Left ventricle myocardium inferior (tissue), 1 donor: ENCODE results near the gene DGAT2. TPM values are rescaled to one million over a fixed set of nuclear protein-coding genes. Genes with fewer than 3 reads are reported as not detected.

Experiments used
- DNase-seq: peaks from one replicate; pipeline ENCODE4 v3.0.0-alpha.2; 2020
- H3K27ac ChIP-seq: fragments of 200-600 bp; replicated peaks from 2 replicates; pipeline ENCODE4 v1.8.0; 2021
- H3K27me3 ChIP-seq: fragments of 200-600 bp; 2 replicates; pipeline ENCODE4 v1.8.0; 2021; ENCODE audit warnings: low read depth
- H3K36me3 ChIP-seq: fragments of 200-600 bp; 2 replicates; pipeline ENCODE4 v1.8.0; 2021
- H3K4me1 ChIP-seq: fragments of 200-600 bp; 2 replicates; pipeline ENCODE4 v1.8.0; 2021
- H3K4me3 ChIP-seq: fragments of 200-600 bp; 2 replicates; pipeline ENCODE4 v1.8.0; 2021; ENCODE audit warnings: mild to moderate bottlenecking, moderate library complexity
- H3K9me3 ChIP-seq: fragments of 200-600 bp; replicated peaks from 2 replicates; pipeline ENCODE4 v1.8.0; 2021
- CTCF ChIP-seq: fragments of 200-600 bp; IDR thresholded peaks from 2 replicates; pipeline ENCODE4 v1.8.0; 2021; ENCODE audit warnings: antibody characterized with exemption, mild to moderate bottlenecking, borderline replicate concordance
- intact Hi-C: fragments of 100-400 bp; cut with micrococcal nuclease; formaldehyde crosslinking; loops from one replicate; pipeline ENCODE4 v1.11.0; 2022
- long read RNA-seq: library from polyadenylated mRNA; unstranded; transcript quantifications from one replicate; pipeline ENCODE4 v2.0.0, GENCODE V29; 2021
- total RNA-seq: library from RNA; stranded (reverse); fragmentation: NEBNext Ultra II Directional; extraction: Animal tissue kit (Norgen Biotek cat#: 25700); gene quantifications from one replicate; pipeline ENCODE4 v1.2.1, GENCODE V29; 2021
- donor health status: DM: no; HTN: yes; CAD: no; lungs with severe emphysema.

The DGAT2 gene
- total RNA-seq = 6.9 TPM
- long read RNA-seq, transcript DGAT2-201 (8 exons, 2,453 nt) = major isoform, 31 of 35 reads
- long read RNA-seq, partial matches to known transcripts = 2 of 35 reads
- long read RNA-seq, other reads (novel, unspliced or antisense) = 1 of 35 reads

- Histone ChIP-seq H3K27me3 (peaks cover 44% of the 10 kb centered on the region), H3K27ac (peak within 1 kb of the TSS; percentile 70), H3K4me3 (peak within 1 kb of the TSS; percentile 69), H3K4me1 (peaks cover 21% of the 10 kb centered on the region), H3K36me3 (no peaks in the 10 kb centered on the region), H3K9me3 (no peaks in the 10 kb centered on the region)
- intact Hi-C loops = no loop called here
- peak; percentile 78 for DNase-seq
- TF ChIP-seq CTCF = peak; percentile 40
Observed at GRCh38 chr11:75768112-75768908, at the start of gene DGAT2. Gene DGAT2, plus strand, starts transcription at chr11:75768778. Its CDS starts 214 bp downstream, at chr11:75768992.

DNA sequence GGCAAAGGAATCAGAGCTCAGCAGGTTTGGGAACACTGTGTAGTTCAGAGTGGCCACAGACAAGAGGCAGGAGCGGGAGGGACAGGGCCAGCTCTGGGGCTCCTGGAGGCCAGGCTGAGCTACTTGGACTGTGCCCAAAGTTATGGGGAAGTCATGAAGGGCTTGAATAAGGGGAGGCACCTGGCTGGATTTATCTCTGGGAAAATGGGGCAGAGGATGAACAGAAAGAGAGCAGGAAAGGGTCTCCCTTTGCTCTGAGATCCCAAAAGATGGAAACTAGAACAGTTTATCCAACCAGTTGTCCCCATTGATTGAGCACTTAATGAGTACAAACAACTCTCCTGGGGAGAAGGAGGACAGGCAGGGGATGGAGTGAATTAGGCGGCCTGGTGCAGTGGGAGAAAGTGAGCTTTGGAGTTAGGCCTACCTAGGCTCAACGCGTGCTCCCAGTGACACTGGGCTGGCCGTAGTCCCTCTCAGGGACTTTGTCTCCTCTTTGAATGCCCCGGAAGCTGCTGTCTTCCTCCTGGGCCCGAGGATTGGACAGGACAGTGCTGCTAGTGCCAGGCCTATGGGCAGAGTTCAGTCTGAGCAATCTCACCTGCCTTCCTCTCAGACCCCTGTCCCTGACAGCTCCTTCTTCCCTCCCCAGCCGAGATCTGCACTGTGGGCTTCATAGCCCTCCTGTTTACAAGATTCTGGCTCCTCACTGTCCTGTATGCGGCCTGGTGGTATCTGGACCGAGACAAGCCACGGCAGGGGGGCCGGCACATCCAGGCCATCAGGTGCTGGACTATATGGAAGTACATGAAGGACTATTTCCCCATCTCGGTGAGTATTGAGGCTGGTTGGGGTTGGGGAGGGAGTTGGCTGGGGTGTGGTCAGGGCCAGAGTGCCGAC lies 49.0 kb upstream of the DGAT2 start:
- TF ChIP-seq CTCF = no peak
- no peak for DNase-seq
- intact Hi-C loops = no loop called here
- Histone ChIP-seq H3K4me3 (no peak overlapping the region), H3K9me3 (no peaks in the 10 kb centered on the region), H3K4me1 (peaks cover 40% of the 10 kb centered on the region), H3K27ac (peak overlapping the region; percentile 8), H3K27me3 (no peaks in the 10 kb centered on the region), H3K36me3 (no peaks in the 10 kb centered on the region)

DNA sequence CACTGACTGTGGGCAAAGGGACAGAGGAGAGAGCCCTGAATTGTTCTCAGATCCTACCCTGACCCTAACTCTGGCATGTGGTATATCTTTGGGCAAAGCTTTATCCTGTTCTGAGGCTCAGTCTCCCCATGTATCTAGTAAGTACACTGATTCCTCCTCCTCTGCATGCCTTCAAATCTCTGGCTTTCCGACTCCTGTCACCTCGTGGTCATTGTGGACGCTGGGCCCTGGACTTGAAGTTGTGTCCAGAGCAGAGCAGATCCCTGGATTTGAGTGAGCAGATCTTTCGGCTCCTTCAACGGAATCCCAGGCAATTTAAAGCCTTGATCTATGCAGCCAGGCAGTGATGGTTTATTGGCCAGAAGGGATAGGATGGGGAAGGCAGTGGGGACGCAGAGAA lies 47.9 kb upstream of the DGAT2 start:
- H3K27ac ChIP-seq = no peak overlapping the region
- intact Hi-C loops = no loop called here
- no peak for TF ChIP-seq CTCF
- no peaks in the 10 kb centered on the region for H3K36me3 ChIP-seq
- no peak overlapping the region for H3K4me3 ChIP-seq
- peaks cover 44% of the 10 kb centered on the region for H3K4me1 ChIP-seq
- H3K9me3 ChIP-seq = no peaks in the 10 kb centered on the region
- no peaks in the 10 kb centered on the region for H3K27me3 ChIP-seq
- no peak for DNase-seq

GRCh38 chr11:75721852-75722668 lies 46.5 kb upstream of the DGAT2 start:
- Histone ChIP-seq H3K4me1 (peaks cover 52% of the 10 kb centered on the region), H3K36me3 (no peaks in the 10 kb centered on the region), H3K27ac (no peak overlapping the region), H3K4me3 (no peak overlapping the region), H3K9me3 (no peaks in the 10 kb centered on the region), H3K27me3 (no peaks in the 10 kb centered on the region)
- TF ChIP-seq CTCF = no peak
- no peak for DNase-seq
- intact Hi-C loops = no loop called here

- no peak for TF ChIP-seq CTCF
- Histone ChIP-seq H3K4me1 (peaks cover 51% of the 10 kb centered on the region), H3K27me3 (no peaks in the 10 kb centered on the region), H3K4me3 (no peak overlapping the region), H3K27ac (no peak overlapping the region), H3K9me3 (no peaks in the 10 kb centered on the region), H3K36me3 (no peaks in the 10 kb centered on the region)
- DNase-seq = no peak
- intact Hi-C loops = no loop called here
Observed at GRCh38 chr11:75722669-75723042, 45.9 kb upstream of the DGAT2 start.
